Endodermal cell (in vitro differentiated cells): Measurements from ENCODE around the gene SYNE3. TPM values are rescaled to one million over a fixed set of nuclear protein-coding genes. Genes with fewer than 3 reads are reported as not detected.
"Not testable (repeated sequence)": the region's sequence is repeated elsewhere in the genome, so short reads cannot be mapped to it uniquely, and the experiment has no call there.

ENCODE experiments used
- DNase-seq: peaks from one replicate; pipeline ENCODE4 v3.0.0-alpha.2; 2017
- H3K27ac ChIP-seq: 2 replicates; pipeline ENCODE4 v1.5.1; 2013; ENCODE audit warnings: mild to moderate bottlenecking, low read depth, low read length, moderate library complexity
- H3K27me3 ChIP-seq: 2 replicates; pipeline ENCODE4 v1.6.1; 2013; ENCODE audit warnings: mild to moderate bottlenecking, low read length, moderate library complexity; ENCODE audit not compliant: insufficient read depth, control insufficient read depth, poor library complexity, severe bottlenecking
- H3K36me3 ChIP-seq: 2 replicates; pipeline ENCODE4 v1.7.0; 2013; ENCODE audit warnings: mild to moderate bottlenecking, low read length, moderate library complexity; ENCODE audit not compliant: control insufficient read depth, insufficient read depth
- H3K4me1 ChIP-seq: one replicate; pipeline ENCODE4 v1.7.0; 2013; ENCODE audit warnings: low read length; ENCODE audit not compliant: control insufficient read depth, insufficient read depth
- H3K4me3 ChIP-seq: 2 replicates; pipeline ENCODE4 v1.5.1; 2013; ENCODE audit warnings: mild to moderate bottlenecking, low read length, moderate library complexity
- H3K9ac ChIP-seq: 2 replicates; pipeline ENCODE4 v1.6.1; 2013; ENCODE audit warnings: mild to moderate bottlenecking, low read length, moderate library complexity; ENCODE audit not compliant: poor library complexity, severe bottlenecking; ENCODE audit errors: extremely low read depth
- H3K9me3 ChIP-seq: 2 replicates; pipeline ENCODE4 v1.6.1; 2013; ENCODE audit warnings: mild to moderate bottlenecking, low read length, moderate library complexity; ENCODE audit not compliant: control insufficient read depth
- H3K27ac Mint-ChIP-seq: 2 replicates; pipeline ENCODE4 v1.8.0; 2020; ENCODE audit warnings: mixed read lengths
- H3K27me3 Mint-ChIP-seq: 2 replicates; pipeline ENCODE4 v1.8.0; 2021; ENCODE audit warnings: mild to moderate bottlenecking, mixed read lengths; ENCODE audit not compliant: insufficient read depth
- H3K36me3 Mint-ChIP-seq: 2 replicates; pipeline ENCODE4 v1.8.0; 2020; ENCODE audit warnings: low read depth, mixed read lengths
- H3K4me1 Mint-ChIP-seq: 2 replicates; pipeline ENCODE4 v1.8.0; 2020; ENCODE audit warnings: mixed read lengths
- H3K4me3 Mint-ChIP-seq: 2 replicates; pipeline ENCODE4 v1.8.0; 2020; ENCODE audit warnings: mild to moderate bottlenecking, moderate library complexity, mixed read lengths
- H3K9me3 Mint-ChIP-seq: 2 replicates; pipeline ENCODE4 v1.8.0; 2020; ENCODE audit warnings: mild to moderate bottlenecking, mixed read lengths
- WGBS, 2 experiments: methylation state at CpG; one replicate each; pipeline versions ENCODE4 v1.1.5 to v1.1.7; 2013; ENCODE audit warnings: missing lambda C conversion rate in 2 of 2, mixed read lengths in 1 of 2; ENCODE audit not compliant: insufficient coverage in 1 of 2, insufficient read length in 1 of 2; 5-methylcytosine and 5-hydroxymethylcytosine counted together
- total RNA-seq, 2 donors: library from RNA; stranded (reverse); fragmentation: NEBNext Ultra II Directional in 1 of 2; extraction: Animal tissue kit (Norgen Biotek cat#: 25700) in 1 of 2; gene quantifications; 2 replicates in 1 of 2; 3 replicates in 1 of 2; pipeline ENCODE4 v1.2.1, GENCODE V29; 2021
- TF ChIP-seq, protein P1 (sequence below): fragments of 200-600 bp; sonication (generic); conservative IDR thresholded peaks from 2 replicates; pipeline ENCODE4 v1.5.0; 2021; ENCODE audit warnings: antibody characterized with exemption, mild to moderate bottlenecking

SYNE3 gene
- total RNA-seq, 2 donors from 2014 or later: 1.0 to 5.2 TPM

GRCh38 chr14:95513291-95513690 is 3.2 kb downstream of the SYNE3 start:
- no peak overlapping the region for H3K27ac Mint-ChIP-seq
- TF ChIP-seq, protein P1, sequence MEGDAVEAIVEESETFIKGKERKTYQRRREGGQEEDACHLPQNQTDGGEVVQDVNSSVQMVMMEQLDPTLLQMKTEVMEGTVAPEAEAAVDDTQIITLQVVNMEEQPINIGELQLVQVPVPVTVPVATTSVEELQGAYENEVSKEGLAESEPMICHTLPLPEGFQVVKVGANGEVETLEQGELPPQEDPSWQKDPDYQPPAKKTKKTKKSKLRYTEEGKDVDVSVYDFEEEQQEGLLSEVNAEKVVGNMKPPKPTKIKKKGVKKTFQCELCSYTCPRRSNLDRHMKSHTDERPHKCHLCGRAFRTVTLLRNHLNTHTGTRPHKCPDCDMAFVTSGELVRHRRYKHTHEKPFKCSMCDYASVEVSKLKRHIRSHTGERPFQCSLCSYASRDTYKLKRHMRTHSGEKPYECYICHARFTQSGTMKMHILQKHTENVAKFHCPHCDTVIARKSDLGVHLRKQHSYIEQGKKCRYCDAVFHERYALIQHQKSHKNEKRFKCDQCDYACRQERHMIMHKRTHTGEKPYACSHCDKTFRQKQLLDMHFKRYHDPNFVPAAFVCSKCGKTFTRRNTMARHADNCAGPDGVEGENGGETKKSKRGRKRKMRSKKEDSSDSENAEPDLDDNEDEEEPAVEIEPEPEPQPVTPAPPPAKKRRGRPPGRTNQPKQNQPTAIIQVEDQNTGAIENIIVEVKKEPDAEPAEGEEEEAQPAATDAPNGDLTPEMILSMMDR: no peak
- WGBS, 2 experiments: 95 to 96% methylated on average over 4 to 6 of the region's 6 CpGs

GRCh38 chr14:95511687-95512086 is 4.8 kb downstream of the SYNE3 start:
- Histone ChIP-seq H3K9ac (peak overlapping the region; percentile 20), H3K9me3 (no peaks in the 10 kb centered on the region), H3K4me3 (no peak overlapping the region), H3K27me3 (no peaks in the 10 kb centered on the region), H3K4me1 (peaks cover 19% of the 10 kb centered on the region), H3K36me3 (no peaks in the 10 kb centered on the region), H3K27ac (no peak overlapping the region)
- Mint-ChIP-seq H3K4me1 (peaks cover 14% of the 10 kb centered on the region), H3K27me3 (peaks cover 5% of the 10 kb centered on the region), H3K9me3 (no peaks in the 10 kb centered on the region), H3K27ac (no peak overlapping the region), H3K36me3 (no peaks in the 10 kb centered on the region), H3K4me3 (no peak overlapping the region)
- TF ChIP-seq, protein P1: no peak
- DNase-seq: no peak
- 83 to 90% methylated on average over 5 of the region's 5 CpGs for WGBS, 2 experiments

More at GRCh38 chr14:95513291-95513690, 3.2 kb downstream of the SYNE3 start:
- Histone ChIP-seq H3K27me3 (peaks cover 3% of the 10 kb centered on the region), H3K4me3 (no peak overlapping the region), H3K4me1 (peaks cover 14% of the 10 kb centered on the region), H3K9me3 (no peaks in the 10 kb centered on the region), H3K36me3 (no peaks in the 10 kb centered on the region), H3K27ac (no peak overlapping the region), H3K9ac (no peak overlapping the region)
- Mint-ChIP-seq H3K9me3 (no peaks in the 10 kb centered on the region), H3K4me3 (no peak overlapping the region), H3K27me3 (peaks cover 20% of the 10 kb centered on the region), H3K4me1 (peaks cover 14% of the 10 kb centered on the region), H3K36me3 (no peaks in the 10 kb centered on the region)
- DNase-seq: no peak

- Histone ChIP-seq H3K27me3 (no peaks in the 10 kb centered on the region), H3K27ac (no peak overlapping the region), H3K9ac (no peak overlapping the region), H3K4me3 (no peak overlapping the region), H3K36me3 (no peaks in the 10 kb centered on the region), H3K9me3 (no peaks in the 10 kb centered on the region), H3K4me1 (peaks cover 25% of the 10 kb centered on the region)
- H3K27me3 Mint-ChIP-seq: peaks cover 3% of the 10 kb centered on the region
- H3K4me1 Mint-ChIP-seq: peaks cover 20% of the 10 kb centered on the region
- no peaks in the 10 kb centered on the region for H3K9me3 Mint-ChIP-seq
- DNase-seq: no peak
- no peak overlapping the region for H3K27ac Mint-ChIP-seq
- 93 to 95% methylated on average over 4 to 5 of the region's 5 CpGs for WGBS, 2 experiments
- H3K4me3 Mint-ChIP-seq: no peak overlapping the region
- H3K36me3 Mint-ChIP-seq: no peaks in the 10 kb centered on the region
- TF ChIP-seq, protein P1: no peak
These were observed 5.6 kb downstream of the SYNE3 start for GRCh38 chr14:95510804-95511203.

GRCh38 chr14:95510344-95510743 is 6.1 kb downstream of the SYNE3 start:
- H3K4me1 Mint-ChIP-seq: peaks cover 20% of the 10 kb centered on the region
- H3K4me1 ChIP-seq: peaks cover 24% of the 10 kb centered on the region
- H3K27me3 ChIP-seq, DNase-seq, H3K27ac ChIP-seq, H3K27me3 Mint-ChIP-seq, H3K36me3 ChIP-seq, H3K9me3 ChIP-seq, H3K36me3 Mint-ChIP-seq, H3K4me3 ChIP-seq, H3K9ac ChIP-seq, H3K4me3 Mint-ChIP-seq, H3K9me3 Mint-ChIP-seq, H3K27ac Mint-ChIP-seq: not testable (repeated sequence)
- 94 to 95% methylated on average over 8 to 9 of the region's 9 CpGs for WGBS, 2 experiments
